Stomach (tissue), 4 donors: ENCODE results near the gene ZNF10.

ENCODE experiments used
- POLR2A ChIP-seq, 4 donors: fragments of 450-650 bp; IDR thresholded peaks; one replicate each; pipeline ENCODE4 v1.6.1; 2016; ENCODE audit warnings: antibody characterized with exemption in 4 of 4, control low read depth in 2 of 4, mild to moderate bottlenecking in 1 of 4, moderate library complexity in 1 of 4
- TF ChIP-seq, protein P1 (sequence below), 7 experiments: fragments of 450-650 bp in 4 of 7; fragments of 200-600 bp in 3 of 7; sonication (generic) in 3 of 7; IDR thresholded peaks; one replicate each; pipeline ENCODE4 v1.5.1; 2016 to 2019; ENCODE audit warnings: antibody characterized with exemption in 7 of 7, control low read depth in 2 of 7, mild to moderate bottlenecking in 1 of 7

DNA sequence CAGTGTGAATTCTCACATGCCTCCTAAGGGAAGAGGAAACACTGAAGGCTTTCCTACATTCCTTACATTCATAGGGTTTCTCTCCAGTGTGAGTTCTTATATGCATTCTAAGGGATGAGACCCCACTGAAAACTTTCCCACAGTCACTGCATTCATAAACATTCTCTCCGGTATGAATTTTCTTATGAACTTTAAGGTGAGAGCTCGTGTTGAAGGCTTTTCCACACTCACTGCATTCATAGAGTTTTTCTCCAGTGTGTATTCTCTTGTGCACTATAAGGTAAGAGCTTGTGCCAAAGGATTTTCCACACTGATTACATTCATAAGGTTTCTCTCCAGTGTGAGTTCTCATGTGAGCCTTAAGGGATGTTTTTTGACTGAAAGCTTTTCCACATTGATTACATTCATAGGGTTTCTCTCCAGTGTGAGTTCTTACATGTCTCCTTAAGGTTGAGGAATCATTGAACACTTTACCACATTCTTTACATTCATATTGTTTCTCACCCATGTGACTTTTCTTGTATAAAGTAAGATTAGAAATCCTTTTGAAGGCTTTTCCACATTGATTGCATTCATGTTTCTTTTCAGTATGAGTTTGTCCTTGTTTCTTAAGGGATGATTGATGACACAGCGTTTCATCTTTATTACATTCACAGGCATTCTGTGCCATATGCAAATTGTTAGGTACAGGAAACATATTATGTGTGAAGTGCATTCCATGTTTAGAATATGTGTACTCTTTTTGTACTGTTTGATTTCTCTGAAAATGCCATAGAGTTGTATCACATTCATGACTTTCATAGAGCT is 9.8 kb upstream of the ZNF10 start:
- TF ChIP-seq, protein P1, sequence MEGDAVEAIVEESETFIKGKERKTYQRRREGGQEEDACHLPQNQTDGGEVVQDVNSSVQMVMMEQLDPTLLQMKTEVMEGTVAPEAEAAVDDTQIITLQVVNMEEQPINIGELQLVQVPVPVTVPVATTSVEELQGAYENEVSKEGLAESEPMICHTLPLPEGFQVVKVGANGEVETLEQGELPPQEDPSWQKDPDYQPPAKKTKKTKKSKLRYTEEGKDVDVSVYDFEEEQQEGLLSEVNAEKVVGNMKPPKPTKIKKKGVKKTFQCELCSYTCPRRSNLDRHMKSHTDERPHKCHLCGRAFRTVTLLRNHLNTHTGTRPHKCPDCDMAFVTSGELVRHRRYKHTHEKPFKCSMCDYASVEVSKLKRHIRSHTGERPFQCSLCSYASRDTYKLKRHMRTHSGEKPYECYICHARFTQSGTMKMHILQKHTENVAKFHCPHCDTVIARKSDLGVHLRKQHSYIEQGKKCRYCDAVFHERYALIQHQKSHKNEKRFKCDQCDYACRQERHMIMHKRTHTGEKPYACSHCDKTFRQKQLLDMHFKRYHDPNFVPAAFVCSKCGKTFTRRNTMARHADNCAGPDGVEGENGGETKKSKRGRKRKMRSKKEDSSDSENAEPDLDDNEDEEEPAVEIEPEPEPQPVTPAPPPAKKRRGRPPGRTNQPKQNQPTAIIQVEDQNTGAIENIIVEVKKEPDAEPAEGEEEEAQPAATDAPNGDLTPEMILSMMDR (IDR thresholded peaks at IDR 0.05), result no peak
- no peak for TF ChIP-seq POLR2A (IDR thresholded peaks at IDR 0.05)
